Measurements from ENCODE around the gene KCNH8. TPM values are rescaled to one million over a fixed set of nuclear protein-coding genes. Genes with fewer than 3 reads are reported as not detected.

The KCNH8 gene
- total RNA-seq, 1 experiment from 2014 or later, result 0.12 TPM

DNA sequence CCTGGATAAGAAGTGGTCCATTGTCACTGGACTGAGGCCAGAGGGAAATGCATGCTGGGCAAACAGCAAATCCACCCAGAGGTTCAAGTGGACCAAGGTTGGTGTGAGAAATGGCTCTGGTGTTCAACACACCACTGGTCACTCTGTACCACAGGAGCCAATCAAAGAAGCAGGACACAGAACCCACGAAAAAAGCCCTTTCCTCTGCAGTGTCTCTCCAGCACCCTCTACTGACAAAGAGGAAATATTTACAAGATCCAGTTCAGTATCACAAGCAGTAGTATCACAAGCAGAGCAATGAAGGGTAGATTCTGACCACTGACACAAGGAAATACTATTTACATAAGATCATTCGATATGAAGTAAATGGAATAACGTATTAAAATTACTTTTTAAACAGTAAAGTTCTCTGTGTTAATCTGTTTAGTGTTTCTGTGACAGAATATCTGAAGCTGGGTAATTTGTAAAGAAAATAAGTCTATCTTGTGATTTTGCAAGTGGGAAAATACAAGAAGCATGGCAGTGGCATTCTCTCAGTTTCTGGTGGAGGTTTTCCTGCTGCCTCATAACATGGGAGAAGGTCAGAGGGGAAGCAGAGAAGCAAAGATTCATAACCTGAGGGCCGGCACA is 395.0 kb downstream of the KCNH8 start:
- DNase-seq (ENCODE audit: low read depth, low spot score) (peak; percentile 1), ATAC-seq (peak; percentile 60)
- Histone ChIP-seq H3K4me1 (ENCODE audit: control insufficient read depth in 1 of 2, insufficient read depth in 2 of 2, low read length in 2 of 2) (no peaks in the 10 kb centered on the region), H3K27me3 (ENCODE audit: insufficient read depth, low read length) (no peaks in the 10 kb centered on the region), H3K27ac (ENCODE audit: low read depth, low read length) (no peak overlapping the region), H3K9me2 (ENCODE audit: insufficient read depth) (no peaks in the 10 kb centered on the region), H2AFZ (ENCODE audit: low read depth, low read length, poor library complexity, severe bottlenecking) (no peak overlapping the region), H3K9ac (ENCODE audit: low read length) (no peak overlapping the region), H3K9me3 (ENCODE audit: control insufficient read depth in 1 of 2, insufficient read depth in 1 of 2, low read depth in 1 of 2, low read length in 2 of 2) (no peaks in the 10 kb centered on the region), H3K36me3 (ENCODE audit: control insufficient read depth in 1 of 2, insufficient read depth in 2 of 2, low read length in 2 of 2) (no peaks in the 10 kb centered on the region), H3K4me3 (replicated peaks in 1 of 2; ENCODE audit: low read depth in 1 of 2, low read length in 2 of 2) (no peak overlapping the region), H4K20me1 (ENCODE audit: insufficient read depth) (no peaks in the 10 kb centered on the region), H3K79me2 (ENCODE audit: insufficient read depth, low read length) (no peaks in the 10 kb centered on the region), H3K4me2 (ENCODE audit: low read length) (no peak overlapping the region)
- TF ChIP-seq RAD21 (IDR thresholded peaks at IDR 0.05; ENCODE audit: low read depth) (peak; percentile 37), CTCF (IDR thresholded peaks at IDR 0.05 in 2 of 3, conservative IDR thresholded peaks at IDR 0.05 in 1 of 3; ENCODE audit: borderline replicate concordance in 1 of 3, insufficient read depth in 1 of 3, low read depth in 2 of 3, low read length in 2 of 3) (peak in 2 of 3 experiments; percentile 25 to 39; a peak in 3 of 6 replicates), EGR1 (IDR thresholded peaks at IDR 0.05; ENCODE audit: low read depth) (no peak)
- intact Hi-C loops (cut with micrococcal nuclease), result loop anchor here (10.0 kb wide), 1 partner anchor 479 kb away; no protein-coding TSS in a partner anchor
- ChIA-PET POLR2A (no interaction called here), CTCF (no interaction called here), RAD21 (ENCODE audit: low non-redundant PET in 1 of 2, low total read pairs in 2 of 2, uncharacterized antibody in 2 of 2, unreplicated experiment in 2 of 2) (no interaction called here)
- no TSS peak for BruUV-seq (replicated peaks)

- no peak overlapping the region for H2AFZ ChIP-seq (ENCODE audit: low read depth, low read length, poor library complexity, severe bottlenecking)
- H3K4me1 ChIP-seq (ENCODE audit: control insufficient read depth in 1 of 2, insufficient read depth in 2 of 2, low read length in 2 of 2), result no peaks in the 10 kb centered on the region
- POLR2A ChIA-PET, result no interaction called here
- H3K9ac ChIP-seq (ENCODE audit: low read length), result no peak overlapping the region
- H3K4me2 ChIP-seq (ENCODE audit: low read length), result no peak overlapping the region
- H3K27me3 ChIP-seq (ENCODE audit: insufficient read depth, low read length), result no peaks in the 10 kb centered on the region
- H3K36me3 ChIP-seq (ENCODE audit: control insufficient read depth in 1 of 2, insufficient read depth in 2 of 2, low read length in 2 of 2), result no peaks in the 10 kb centered on the region
- H3K27ac ChIP-seq (ENCODE audit: low read depth, low read length), result no peak overlapping the region
- H3K9me3 ChIP-seq (ENCODE audit: control insufficient read depth in 1 of 2, insufficient read depth in 1 of 2, low read depth in 1 of 2, low read length in 2 of 2), result no peaks in the 10 kb centered on the region
- BruUV-seq (replicated peaks), result no TSS peak
- RAD21 ChIA-PET (ENCODE audit: low non-redundant PET in 1 of 2, low total read pairs in 2 of 2, uncharacterized antibody in 2 of 2, unreplicated experiment in 2 of 2), result no interaction called here
- no peaks in the 10 kb centered on the region for H3K9me2 ChIP-seq (ENCODE audit: insufficient read depth)
- H3K79me2 ChIP-seq (ENCODE audit: insufficient read depth, low read length), result no peaks in the 10 kb centered on the region
- TF ChIP-seq SIN3A (IDR thresholded peaks at IDR 0.05; ENCODE audit: low read depth), result no peak
- CTCF ChIA-PET, result no interaction called here
- no peak for ATAC-seq
- no peak overlapping the region for H3K4me3 ChIP-seq (replicated peaks in 1 of 2; ENCODE audit: low read depth in 1 of 2, low read length in 2 of 2)
- H4K20me1 ChIP-seq (ENCODE audit: insufficient read depth), result no peaks in the 10 kb centered on the region
- no peak for DNase-seq (ENCODE audit: low read depth, low spot score)
- intact Hi-C loops (cut with micrococcal nuclease), result loop anchor here (10.0 kb wide), 1 partner anchor 483 kb away; no protein-coding TSS in a partner anchor
Observed at GRCh38 chr3:19547665-19548464, 399.6 kb downstream of the KCNH8 start.

Measured in HCT116 (cell line).